DMS53 (cell line): ENCODE results near the gene WDR27.
"Not testable (repeated sequence)": the region's sequence is repeated elsewhere in the genome, so short reads cannot be mapped to it uniquely, and the experiment has no call there.

Source experiments
- DNase-seq: peaks from one replicate; lab custom pipeline; 2025; lab: John Stamatoyannopoulos, UW

The WDR27 gene

DNA sequence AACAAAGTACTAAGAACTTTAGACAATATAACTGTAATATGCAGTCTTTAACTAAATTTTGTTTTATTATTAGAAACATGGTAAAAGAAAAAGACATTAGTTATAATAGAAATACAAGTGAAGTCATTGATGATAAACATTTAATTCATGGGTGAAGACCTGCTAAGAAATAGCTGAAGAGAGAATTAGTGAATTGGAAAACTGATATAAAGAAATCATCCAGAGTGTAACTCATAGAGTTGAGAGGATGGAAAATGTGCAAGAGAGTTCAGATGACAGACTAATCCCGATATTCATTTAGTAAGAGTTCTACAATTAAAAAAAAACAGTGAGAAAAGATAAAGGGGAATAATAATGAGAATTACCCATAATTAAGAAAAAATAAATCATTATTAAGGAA, 227.5 kb downstream of the WDR27 start:
- no peak for DNase-seq

DNA sequence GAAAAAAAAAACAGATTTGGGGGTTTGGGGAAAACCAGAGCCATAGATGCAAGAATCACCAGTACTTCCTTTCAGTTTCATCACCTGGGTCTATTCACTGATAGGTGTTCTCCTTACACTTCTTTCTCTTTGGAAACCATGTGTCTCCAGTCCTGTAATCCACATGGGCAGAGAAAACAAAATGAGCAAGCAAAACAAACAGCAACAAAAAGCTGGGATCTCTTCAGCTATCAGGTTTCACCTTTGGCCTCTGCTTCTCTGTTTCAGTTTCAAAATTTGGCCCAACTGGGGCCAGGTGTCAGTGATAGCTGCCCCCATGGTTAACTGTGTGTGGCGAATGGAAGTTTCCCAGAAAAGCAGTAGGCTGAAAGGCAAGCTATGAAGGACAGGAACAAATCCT, 228.2 kb downstream of the WDR27 start:
- peak; percentile 48 for DNase-seq

DNA sequence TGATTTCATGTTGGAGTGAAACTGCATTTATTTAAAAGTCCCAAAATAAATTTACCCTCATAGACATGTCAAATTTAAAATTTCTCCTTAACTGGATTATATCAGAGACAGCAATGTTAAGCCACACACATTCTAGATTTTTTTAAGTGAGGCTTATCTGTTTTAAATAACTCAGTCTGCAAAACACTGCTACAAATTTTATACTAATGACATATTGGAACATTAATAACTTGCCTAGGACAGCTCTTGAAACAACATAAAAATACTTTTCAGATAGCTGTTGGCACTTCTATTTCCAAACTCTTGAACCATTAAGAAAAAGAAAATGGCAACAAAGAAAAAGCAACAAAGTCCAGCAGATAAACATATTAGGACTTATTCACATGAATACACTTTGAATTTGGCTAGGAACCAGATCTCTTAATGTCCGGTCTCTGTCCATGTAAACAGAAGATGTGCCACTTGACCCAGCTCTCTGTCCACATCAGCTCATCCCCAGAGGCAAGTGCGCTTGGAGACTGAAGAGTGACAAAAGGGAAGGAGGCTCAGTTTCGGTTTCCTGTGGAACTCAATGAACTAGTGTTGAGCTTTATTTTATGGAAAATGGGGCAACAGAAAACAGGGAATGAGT, 228.9 kb downstream of the WDR27 start:
- DNase-seq = peak; percentile 30

DNA sequence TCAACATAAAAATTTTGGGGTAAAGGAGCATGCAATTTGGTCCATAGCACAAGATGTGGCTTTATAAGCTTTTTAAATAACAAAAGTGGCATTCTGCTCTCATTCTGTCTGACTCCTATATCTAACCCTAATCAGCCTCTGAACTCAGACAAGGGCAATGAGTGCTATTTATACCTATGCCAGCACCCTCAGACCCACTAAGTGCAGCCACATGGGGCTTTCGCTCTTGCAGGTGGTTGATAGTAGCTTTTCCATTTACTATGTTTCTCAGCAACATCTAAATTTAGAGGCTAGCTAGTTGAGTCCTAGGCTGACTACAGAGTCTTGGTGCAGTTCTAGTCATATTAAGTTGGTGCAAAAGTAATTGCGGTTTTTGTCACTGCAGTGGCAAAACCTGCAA, 231.0 kb downstream of the WDR27 start:
- no peak for DNase-seq

DNA sequence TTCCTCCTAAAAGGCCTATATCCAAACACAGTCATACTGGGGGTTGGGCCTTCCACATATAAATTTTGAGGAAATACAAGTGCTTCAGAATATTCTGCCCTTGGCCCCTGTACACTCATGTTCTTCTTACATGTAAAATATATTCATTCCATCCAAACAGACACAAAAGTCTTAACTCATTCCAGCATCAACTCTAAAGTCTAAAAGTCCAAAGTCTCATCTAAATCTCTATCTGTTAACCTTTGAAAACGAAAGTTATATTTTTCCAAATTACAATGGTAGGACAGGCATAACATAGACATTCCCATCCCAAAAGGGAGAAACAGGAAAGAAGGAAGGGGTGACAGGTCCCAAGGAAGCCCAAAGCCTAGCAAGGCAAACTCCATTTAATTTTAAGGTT, 232.8 kb downstream of the WDR27 start:
- DNase-seq = no peak

DNA sequence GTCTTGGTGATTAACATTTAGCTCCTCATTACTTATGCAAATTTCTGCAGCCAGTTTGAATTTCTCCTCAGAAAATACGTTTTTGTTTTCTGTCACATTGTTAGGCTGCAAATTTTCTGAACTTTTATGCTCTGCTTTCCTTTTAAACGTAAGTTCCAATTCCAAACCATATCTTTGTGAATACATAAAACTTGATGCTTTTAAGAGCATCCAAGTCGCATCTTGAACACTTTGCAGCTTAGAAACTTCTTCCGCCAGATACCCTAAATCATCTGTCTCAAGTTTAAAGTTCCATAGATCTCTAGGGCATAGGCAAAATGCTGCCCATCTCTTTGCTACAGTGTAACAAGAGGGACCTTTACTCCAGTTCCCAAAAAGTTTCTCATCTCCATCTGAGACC, 234.1 kb downstream of the WDR27 start:
- not testable (repeated sequence) for DNase-seq

DNA sequence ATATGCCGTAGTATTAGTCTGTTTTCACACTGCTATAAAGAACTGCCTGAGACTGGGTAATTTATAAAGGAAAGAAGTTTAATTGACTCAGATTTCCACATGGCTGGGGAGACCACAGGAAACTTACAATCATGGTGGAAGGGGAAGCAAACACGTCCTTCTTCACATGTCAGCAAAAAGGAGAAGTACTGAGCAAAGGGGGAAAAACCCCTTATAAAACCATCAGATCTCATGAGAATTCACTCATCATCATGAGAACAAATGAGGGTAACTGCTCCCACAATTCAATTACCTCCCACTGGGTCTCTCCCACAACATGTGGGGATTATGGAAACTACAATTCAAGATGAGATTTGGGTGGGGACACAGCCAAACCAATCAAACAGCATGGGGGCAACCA, 235.6 kb downstream of the WDR27 start:
- not testable (repeated sequence) for DNase-seq

DNA sequence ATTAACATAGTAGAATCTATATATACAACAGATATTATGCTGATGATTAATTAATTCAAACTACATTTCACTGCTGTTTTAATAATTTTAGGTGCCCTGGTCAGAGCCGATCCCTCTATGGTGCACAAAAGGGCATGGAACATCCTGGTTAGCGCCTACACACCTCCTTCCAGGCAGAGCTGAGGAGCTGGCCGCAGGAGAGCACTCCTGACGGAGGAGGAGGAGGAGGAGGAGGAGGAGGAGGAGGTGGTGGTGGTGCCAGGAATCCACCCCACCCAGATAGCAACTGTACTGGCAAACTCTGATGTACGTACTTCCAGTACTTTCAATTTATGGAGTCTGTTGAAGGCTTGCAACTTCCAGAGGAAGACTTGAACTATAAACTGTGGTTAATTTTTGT, 244.1 kb downstream of the WDR27 start:
- DNase-seq = no peak

DNA sequence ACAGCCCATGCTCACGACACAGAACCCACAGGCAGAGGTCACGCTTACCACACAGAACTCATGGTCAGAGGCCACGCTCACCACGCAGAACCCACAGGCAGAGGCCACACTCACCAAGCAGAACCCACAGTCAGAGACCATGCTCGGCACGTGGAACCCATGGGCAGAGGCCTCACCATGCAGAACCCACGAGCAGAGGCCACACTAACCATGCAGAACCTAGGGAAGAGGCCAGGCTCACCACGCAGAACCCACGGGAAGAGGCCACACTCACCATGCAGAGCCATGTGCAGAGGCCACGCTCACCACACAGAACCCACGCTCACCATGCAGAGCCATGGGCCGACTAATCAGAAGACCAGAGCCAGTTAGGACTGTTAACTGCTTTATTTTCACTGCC, 245.0 kb downstream of the WDR27 start:
- no peak for DNase-seq

DNA sequence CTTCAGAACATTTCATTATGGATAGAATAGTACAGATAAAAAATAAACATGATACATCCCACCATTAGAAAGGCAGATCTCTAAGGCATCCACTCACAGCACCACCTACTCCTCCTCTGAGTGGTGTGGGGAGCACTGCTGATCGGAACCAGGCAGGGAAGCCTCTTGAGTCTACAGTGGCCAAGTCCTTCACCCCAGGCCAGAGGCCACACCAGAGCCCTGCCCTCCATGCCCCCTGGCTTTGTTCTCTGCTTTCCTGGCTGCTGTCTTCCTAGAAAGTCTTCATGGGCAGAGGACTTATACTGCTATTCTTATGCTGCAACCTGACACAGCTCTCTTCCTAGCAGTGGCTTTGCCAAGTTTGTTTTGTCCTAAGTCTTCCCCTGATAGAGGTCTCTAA, 246.4 kb downstream of the WDR27 start:
- no peak for DNase-seq

DNA sequence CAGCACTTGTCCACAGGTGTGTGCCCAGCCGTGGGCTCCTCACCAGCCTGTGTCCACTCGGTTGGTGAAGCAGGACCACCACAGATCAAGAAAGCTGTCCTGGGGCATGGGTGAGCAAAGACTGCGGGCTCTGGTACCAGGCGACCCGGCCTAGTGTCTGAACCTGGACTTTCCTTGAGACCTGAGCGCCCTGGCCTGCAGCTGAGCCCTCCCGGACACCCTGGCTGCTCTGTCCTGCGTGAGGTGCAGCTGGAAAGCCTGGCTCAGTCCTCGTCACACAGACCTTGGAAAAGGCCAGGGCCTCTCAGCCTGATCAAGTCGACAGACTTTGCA, 247.0 kb downstream of the WDR27 start:
- DNase-seq = no peak

DNA sequence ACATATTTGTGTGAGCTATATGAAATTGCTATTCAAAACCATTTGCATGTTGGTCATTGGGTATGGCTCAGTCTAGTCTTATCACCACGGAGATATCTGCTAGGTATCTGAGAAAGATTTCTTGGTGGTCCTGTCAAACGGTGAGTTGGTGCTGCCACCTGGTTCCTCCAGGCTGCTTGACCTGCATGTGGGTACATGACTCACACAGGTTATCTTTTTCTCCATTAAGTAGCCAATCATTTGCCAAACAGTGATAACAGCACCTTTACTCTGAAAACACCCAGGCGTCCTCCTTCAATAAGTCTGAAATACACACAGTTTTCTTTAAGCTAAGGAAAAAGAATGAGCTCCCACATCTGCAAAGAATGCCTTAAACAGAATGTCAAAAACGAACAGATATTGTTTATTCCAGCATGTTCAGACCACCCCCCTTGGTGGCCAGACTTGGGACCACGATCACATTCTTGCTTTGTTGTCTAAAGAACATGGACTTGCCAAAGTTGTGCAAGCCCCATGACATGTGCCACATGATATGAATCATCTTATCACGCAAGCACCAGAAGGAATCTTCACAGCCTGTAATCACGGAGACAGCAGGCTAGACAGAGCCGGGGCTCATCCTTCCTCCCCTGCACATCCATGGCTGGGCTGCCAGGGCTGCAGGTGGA, 247.5 kb downstream of the WDR27 start:
- no peak for DNase-seq

DNA sequence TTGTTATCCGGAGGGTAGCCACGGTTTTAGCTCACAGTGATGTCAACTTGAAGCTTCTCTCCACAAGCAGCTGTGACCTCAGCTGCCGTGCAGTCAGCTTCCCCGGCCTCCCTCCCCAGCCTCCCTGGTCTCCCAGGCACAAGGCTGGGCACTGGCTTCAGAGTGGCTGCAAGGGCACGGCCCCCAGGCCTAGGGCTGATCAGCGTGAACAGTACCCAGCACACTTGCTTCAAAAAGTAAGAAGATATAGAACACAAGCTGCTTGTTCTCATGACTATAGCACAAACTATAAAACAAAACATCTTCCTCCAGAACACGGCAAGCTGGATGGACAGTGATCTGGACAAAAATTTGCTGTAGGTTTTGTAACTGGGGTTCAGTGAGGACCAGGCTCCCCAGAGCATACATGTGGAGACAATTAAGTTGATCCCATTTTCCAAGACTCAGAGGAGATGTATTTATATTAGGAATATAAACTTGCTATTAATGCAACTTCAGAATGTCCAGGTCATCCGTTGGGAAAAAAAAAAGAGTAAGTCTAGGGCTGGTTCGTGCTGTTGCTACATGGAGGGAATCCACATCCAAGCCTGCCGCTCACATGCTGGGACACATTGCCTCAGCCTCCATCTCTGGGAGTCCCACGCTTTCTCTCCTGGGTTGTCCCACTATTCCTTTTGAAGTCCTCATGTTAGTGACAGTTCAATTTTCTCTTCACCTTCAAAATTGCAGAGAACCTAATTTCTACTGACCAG, 248.8 kb downstream of the WDR27 start:
- DNase-seq = peak; percentile 13

DNA sequence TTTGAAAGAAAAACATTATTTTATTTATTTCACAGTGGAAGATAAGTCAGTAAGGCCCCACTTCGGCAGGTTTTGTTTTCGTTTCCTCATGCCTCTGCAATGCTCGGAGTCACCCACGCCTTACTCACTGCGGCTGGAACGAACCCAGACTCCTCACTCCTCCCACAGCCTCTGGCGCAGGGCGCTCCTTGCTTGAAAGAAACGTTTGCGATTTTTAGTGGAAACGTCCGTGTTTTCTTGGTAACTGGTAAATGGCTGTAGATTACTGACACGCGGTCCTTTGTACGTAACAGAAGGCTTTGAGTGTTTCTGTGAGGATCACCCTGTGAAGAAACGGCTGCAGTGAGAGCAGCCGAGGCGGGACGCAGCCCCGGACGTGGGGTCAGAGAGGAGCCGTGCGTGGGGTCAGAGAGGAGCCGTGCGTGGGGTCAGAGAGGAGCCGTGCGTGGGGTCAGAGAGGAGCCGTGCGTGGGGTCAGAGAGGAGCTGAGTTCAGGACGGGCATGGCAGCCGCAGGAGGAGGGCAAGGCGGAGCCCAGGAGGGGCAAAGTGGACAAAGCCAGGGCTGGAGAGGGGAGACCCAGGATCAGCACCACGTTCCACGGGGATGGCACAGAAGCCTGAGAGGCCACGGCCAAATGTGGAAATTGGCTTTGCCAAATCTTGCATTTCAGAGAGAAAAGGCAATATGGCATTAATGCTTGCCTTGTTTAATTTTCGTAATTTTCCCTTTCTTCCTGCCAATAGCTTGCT, 249.5 kb downstream of the WDR27 start:
- peak; percentile 53 for DNase-seq

DNA sequence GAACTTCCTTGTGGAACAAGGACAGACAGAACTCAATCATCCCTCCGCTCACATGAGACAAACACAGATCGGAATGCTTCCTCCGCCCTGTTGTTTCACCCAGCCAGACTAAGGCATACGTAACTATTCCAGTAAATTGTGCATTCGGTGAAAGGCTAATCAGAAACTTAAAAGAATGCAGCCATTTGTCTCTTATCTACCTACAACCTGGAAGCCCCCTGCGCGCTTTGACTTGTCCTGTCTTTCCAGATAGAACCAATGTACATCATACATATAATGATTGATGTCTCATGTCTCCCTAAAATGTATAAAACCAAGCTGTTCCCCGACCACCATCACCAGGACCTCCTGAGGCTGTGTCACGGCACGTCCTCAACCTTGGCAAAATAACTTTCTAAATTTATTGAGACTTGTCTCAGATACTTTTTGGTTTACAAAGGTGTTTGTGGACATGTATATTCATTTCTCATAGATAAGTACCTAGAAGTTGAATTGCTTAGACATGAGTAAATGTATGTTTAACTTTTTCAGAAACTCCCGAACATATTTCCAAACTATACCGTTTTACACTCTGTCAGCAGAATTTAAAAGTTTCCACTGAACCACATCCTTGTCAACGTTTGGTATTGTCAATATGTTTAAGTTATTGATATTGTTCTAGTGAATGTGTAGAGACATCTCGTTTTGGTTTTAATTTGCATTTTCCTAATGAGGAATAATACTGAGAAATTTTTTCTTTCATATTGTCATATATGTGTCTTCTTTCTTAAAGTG, 250.6 kb downstream of the WDR27 start:
- no peak for DNase-seq

DNA sequence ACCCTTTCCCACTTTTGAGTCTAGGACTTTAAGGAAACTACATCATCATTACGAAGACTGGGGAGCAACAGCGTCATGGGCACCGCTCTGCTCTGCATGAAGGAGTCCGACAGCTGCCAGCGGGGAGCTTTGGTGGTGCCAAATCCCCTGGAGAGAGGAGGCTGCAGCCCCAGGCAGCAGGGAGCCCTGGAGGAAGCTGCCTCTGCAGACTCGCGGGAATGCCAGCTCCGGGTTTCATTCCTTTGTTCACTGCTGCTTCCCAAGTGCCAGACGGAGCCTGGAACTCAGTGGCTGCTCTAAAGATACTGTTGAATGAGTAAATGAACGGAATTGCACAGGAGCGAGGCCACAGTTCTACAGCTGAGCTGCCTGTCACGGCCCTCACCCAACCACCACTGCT, 251.7 kb downstream of the WDR27 start:
- no peak for DNase-seq

DNA sequence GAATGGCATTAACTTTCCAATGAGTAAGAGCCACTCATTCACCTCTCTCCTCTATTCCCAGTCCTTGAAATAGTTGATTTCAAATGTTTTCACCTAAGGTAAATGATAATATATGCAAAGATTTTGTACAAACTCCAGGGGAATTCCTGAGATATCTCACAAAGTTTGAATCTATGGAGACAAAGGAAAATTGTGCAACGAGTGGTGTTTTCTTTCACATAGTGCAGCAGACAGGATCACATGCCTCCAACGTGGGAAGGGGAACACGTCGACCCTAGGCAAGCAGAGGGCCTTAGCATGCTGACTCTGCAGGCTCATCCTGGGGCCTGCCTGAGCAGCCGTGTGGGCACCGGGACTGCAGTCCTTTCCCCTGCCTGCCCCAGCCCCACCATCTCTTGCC, 252.6 kb downstream of the WDR27 start:
- DNase-seq = no peak

DNA sequence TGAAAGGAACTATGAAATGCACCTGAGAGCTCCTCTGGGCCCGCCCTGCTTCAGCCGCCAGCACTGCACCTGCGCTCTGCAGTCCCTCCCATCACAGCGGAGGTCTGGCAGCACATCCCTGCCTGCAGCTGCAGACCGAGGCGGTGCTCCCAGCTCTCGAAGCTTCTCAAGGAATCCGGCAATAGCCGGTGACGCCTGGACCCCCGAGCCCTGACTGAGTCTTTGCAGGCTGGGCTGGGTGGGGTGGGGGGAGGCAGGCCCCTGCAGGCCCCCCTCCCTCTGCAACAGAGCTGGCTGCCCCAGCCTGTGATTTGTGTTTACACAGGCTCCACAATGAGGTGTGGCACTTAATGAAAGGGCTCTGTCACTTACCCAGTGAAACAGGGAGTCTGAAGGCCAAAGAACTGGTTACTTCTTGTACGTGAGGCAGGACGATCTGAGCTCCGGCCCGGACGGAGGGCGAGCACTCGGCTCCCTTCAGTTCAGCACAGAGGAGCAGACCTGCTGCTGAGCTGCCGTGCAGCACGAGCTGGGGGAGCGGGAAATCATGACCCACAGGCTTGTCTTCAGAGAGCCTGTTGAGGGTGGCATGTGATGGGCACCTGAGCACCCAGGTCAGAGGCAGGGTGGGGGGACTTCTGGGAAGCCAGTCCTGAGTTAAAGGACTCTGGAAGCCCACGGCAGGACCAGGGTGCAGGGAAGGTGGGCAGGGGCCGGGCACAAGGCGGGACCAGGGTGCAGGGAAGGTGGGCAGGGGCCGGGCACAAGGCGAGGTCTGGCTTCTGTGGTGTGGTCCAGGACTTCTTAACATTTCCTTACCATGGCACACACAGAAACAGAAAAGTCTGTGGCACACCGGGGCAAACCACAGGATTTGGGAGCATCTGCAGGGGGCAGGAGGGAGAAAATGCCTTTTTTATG, 255.9 kb downstream of the WDR27 start:
- DNase-seq = peak; percentile 83

DNA sequence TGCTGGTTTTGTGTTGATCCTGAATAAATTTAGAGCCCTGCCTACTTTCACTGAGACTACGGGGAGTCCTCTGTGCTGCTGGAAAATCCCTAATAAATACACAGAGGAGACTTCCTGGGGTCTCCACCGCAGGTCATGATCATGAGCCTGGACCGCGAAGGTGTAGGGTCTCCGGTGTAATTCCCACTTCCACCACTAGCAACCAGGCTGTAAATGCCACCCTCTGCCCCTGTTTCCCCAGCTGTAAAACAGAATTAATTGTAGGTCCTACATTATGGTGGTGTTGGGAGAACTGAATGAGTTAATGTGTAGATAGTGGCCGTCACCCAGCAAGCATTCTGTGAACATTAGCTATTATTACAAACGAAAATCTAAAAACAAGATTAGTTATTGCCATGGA, 256.6 kb downstream of the WDR27 start:
- no peak for DNase-seq

DNA sequence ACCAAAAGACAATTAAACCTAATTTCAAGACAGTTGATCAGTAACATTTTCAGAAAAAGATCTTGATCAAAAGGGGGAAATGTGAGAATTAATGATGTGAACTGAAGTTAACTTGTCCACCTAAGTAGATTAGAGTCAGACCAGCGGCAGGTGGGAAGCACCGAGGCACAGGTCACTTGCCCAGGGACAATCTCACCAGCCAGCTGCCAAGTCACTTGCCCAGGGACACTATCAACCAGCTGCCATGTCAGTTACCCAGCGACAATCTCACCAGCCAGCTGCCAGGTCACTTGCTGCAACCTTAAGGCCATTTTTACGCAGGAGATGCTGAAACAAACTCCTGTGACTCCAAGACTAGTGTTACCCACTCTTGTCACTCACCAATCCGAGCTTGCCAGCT, 260.5 kb downstream of the WDR27 start:
- DNase-seq = no peak

DNA sequence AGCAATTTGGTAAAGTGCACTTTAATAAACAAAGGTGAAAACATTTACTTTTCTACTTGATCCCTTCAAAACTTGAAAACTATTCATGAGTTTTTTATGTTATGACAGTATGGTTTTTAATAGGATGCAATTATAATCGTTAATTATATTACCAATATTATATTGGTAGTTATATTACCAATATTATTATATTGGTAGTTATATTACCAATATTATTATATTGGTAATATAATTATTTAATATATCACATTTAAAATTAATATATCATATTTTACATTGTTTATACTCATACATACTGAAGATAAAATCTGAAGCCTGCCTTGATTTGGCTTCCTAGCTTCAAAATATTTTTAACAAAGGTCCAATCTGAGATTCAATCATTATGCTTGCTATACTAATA, 262.1 kb downstream of the WDR27 start:
- no peak for DNase-seq
